ENCODE results near the gene RALGAPA1.

Gene RALGAPA1

DNA sequence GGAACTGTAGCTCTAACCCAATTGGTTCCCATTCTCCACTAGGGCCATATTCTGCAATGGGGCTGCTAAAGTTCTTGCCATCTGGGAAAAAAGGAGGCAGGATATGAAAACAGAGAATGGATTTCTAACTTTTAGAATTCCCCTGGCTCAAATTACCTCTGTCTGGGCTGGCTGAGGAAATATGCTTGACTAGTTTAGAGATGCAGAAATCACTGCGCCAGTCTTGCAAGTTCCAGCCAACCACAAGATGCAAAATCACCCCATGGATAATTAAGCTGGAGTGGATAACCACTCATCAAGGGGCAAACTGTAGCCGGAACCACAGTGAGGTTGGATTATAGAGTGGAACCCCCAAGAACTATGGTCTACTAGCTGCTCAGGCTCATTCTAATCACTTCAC is 126.3 kb downstream of the RALGAPA1 start:
- H3K4me3 ChIP-seq (ENCODE audit: low read depth in 1 of 2, low read length in 1 of 2), result no peak overlapping the region
- no peak overlapping the region for H3K27ac ChIP-seq
- H3K36me3 ChIP-seq, result no peaks in the 10 kb centered on the region
- no peaks in the 10 kb centered on the region for H3K27me3 ChIP-seq
- H3K9me3 ChIP-seq, result no peaks in the 10 kb centered on the region
- H3K4me1 ChIP-seq (ENCODE audit: control insufficient read depth in 1 of 2, insufficient read depth in 1 of 2, low read depth in 1 of 2, low read length in 1 of 2), result no peaks in the 10 kb centered on the region
- TF ChIP-seq, protein P1, sequence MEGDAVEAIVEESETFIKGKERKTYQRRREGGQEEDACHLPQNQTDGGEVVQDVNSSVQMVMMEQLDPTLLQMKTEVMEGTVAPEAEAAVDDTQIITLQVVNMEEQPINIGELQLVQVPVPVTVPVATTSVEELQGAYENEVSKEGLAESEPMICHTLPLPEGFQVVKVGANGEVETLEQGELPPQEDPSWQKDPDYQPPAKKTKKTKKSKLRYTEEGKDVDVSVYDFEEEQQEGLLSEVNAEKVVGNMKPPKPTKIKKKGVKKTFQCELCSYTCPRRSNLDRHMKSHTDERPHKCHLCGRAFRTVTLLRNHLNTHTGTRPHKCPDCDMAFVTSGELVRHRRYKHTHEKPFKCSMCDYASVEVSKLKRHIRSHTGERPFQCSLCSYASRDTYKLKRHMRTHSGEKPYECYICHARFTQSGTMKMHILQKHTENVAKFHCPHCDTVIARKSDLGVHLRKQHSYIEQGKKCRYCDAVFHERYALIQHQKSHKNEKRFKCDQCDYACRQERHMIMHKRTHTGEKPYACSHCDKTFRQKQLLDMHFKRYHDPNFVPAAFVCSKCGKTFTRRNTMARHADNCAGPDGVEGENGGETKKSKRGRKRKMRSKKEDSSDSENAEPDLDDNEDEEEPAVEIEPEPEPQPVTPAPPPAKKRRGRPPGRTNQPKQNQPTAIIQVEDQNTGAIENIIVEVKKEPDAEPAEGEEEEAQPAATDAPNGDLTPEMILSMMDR (IDR thresholded peaks at IDR 0.05), result no peak

DNA sequence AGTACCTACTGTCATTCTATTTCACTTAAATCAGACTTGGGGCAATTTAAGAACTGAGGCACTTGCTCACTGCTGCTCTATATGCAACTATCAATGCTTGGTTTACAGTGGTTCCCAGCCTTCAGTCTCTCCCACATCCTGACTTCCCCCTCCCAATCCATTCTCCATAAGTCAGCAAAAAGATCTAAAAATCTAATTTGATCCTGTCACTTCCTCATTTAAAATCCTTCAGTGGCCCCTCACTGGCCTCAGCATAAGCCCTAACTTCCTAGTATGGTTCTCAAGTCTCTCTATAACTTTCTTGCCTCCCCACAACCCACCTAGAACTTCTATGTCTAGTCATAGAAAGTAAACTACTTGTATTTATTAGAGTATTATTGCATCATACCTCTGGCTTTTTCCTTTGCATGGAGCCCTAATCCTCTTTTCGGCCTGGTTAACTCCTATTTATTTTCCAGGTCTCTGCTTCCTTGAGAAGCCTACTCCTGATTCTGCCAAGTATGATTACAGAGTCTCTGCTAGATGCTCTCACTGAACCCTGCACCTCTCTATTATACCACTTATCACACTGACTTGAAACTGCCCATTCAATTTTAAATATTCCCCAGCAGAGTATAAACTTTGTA is 130.6 kb downstream of the RALGAPA1 start:
- Histone ChIP-seq H3K27me3 (no peaks in the 10 kb centered on the region), H3K4me3 (ENCODE audit: low read depth in 1 of 2, low read length in 1 of 2) (no peak overlapping the region), H3K27ac (no peak overlapping the region), H3K36me3 (peaks cover 3% of the 10 kb centered on the region), H3K4me1 (ENCODE audit: control insufficient read depth in 1 of 2, insufficient read depth in 1 of 2, low read depth in 1 of 2, low read length in 1 of 2) (no peaks in the 10 kb centered on the region), H3K9me3 (no peaks in the 10 kb centered on the region)
- TF ChIP-seq, protein P1 (IDR thresholded peaks at IDR 0.05), result no peak

DNA sequence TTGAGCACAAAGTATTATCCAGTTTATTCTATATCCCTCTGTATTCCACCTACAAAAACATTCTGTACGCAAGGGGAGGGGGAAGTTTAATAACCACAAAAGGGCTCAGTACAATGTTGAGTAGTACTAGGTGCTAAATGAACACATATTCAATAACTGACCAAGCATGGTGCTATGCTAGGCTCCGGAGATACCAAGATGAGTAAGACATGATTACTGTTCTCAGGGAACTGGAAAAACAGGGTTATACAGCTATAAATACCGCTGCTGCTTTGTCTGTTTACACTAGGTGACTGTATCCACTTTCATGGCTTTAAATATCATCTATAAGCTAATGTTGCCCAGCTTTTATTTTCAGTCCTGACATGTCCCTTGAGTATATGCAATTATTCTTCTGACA is 139.3 kb downstream of the RALGAPA1 start:
- TF ChIP-seq, protein P1 (IDR thresholded peaks at IDR 0.05), result no peak
- Histone ChIP-seq H3K27ac (no peak overlapping the region), H3K9me3 (no peaks in the 10 kb centered on the region), H3K36me3 (no peaks in the 10 kb centered on the region), H3K4me1 (ENCODE audit: control insufficient read depth in 1 of 2, insufficient read depth in 1 of 2, low read depth in 1 of 2, low read length in 1 of 2) (no peaks in the 10 kb centered on the region), H3K4me3 (ENCODE audit: low read depth in 1 of 2, low read length in 1 of 2) (no peak overlapping the region), H3K27me3 (no peaks in the 10 kb centered on the region)

GRCh38 chr14:35666429-35667043 is 142.6 kb downstream of the RALGAPA1 start:
- H3K36me3 ChIP-seq, result no peaks in the 10 kb centered on the region
- TF ChIP-seq, protein P1 (IDR thresholded peaks at IDR 0.05), result no peak

DNA sequence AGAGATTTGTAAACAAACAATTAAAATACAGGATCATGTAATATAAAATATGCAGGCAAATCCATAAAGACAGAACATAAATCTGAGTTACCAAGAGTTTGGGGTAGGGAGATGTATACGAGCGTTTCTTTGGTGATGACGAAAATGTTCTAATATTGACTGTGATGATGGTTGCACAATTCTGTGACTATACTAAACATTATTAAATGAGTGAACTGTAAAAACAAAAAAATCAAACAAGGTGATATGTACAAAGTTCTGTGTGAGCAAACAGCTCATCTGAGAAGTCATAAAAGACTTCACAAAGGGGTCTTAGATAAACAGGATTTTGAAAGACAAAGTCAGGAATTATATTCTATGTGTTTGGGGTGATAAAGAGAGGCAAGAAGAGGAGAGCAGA is 147.2 kb downstream of the RALGAPA1 start:
- no peaks in the 10 kb centered on the region for H3K27me3 ChIP-seq
- no peaks in the 10 kb centered on the region for H3K4me1 ChIP-seq (ENCODE audit: control insufficient read depth in 1 of 2, insufficient read depth in 1 of 2, low read depth in 1 of 2, low read length in 1 of 2)
- H3K27ac ChIP-seq, result no peak overlapping the region
- TF ChIP-seq, protein P1 (IDR thresholded peaks at IDR 0.05), result no peak
- no peaks in the 10 kb centered on the region for H3K36me3 ChIP-seq
- no peak overlapping the region for H3K4me3 ChIP-seq (ENCODE audit: low read depth in 1 of 2, low read length in 1 of 2)
- no peaks in the 10 kb centered on the region for H3K9me3 ChIP-seq

More at GRCh38 chr14:35666429-35667043, 142.6 kb downstream of the RALGAPA1 start:
- Histone ChIP-seq H3K9me3 (no peaks in the 10 kb centered on the region), H3K27ac (no peak overlapping the region), H3K4me3 (ENCODE audit: low read depth in 1 of 2, low read length in 1 of 2) (no peak overlapping the region), H3K4me1 (ENCODE audit: control insufficient read depth in 1 of 2, insufficient read depth in 1 of 2, low read depth in 1 of 2, low read length in 1 of 2) (no peaks in the 10 kb centered on the region), H3K27me3 (no peaks in the 10 kb centered on the region)

Data from neutrophil (primary cell).